HCT116 (cell line): ENCODE data around the gene CLEC16A. TPM values are rescaled to one million over a fixed set of nuclear protein-coding genes. Genes with fewer than 3 reads are reported as not detected.

Source experiments
- ATAC-seq: fragments of 200-7000 bp; cut with Tn5 transposase; 2 replicates; pipeline ENCODE4 v1.9.1; 2020; ENCODE audit warnings: mild to moderate bottlenecking, moderate library complexity
- BruUV-seq: library from RNA; stranded (reverse); fragments of 400-500 nt; replicated peaks from 2 replicates; lab custom pipeline; 2021; lab: Mats Ljungman, UMichigan
- CTCF ChIA-PET: fragments of 300-600 bp; sonication (Branson Sonifier 250); formaldehyde crosslinking; loops from one replicate; lab custom pipeline; 2021; ENCODE audit warnings: antibody characterized with exemption; lab: Charles Lee
- POLR2A ChIA-PET: fragments of 300-600, 350-600 bp; sonication (Branson Sonifier 250); formaldehyde crosslinking; loops from one replicate; lab custom pipeline; 2021; ENCODE audit warnings: antibody characterized with exemption; lab: Charles Lee
- RAD21 ChIA-PET, 2 experiments: fragments of 300-600 bp; sonication (Branson Sonifier 250); formaldehyde crosslinking; loops; one replicate each; lab custom pipeline; 2023; ENCODE audit warnings: low total read pairs in 2 of 2; ENCODE audit not compliant: uncharacterized antibody in 2 of 2, unreplicated experiment in 2 of 2, low non-redundant PET in 1 of 2; lab: Charles Lee
- DNase-seq: peaks from one replicate; pipeline ENCODE4 v3.0.0-alpha.2; 2010; ENCODE audit warnings: low read depth, low spot score
- H2AFZ ChIP-seq: fragments of 200-600 bp; shearing (Covaris generic), sonication (generic); 2 replicates; pipeline ENCODE4 v1.6.1; 2017; ENCODE audit warnings: low read depth, mixed run types, mixed read lengths, antibody characterized with exemption, low read length; ENCODE audit not compliant: poor library complexity, severe bottlenecking
- H3K27ac ChIP-seq: 2 replicates; pipeline ENCODE4 v1.5.1; 2012; ENCODE audit warnings: low read depth, low read length
- H3K27me3 ChIP-seq: fragments of 200-600 bp; sonication (generic); 2 replicates; pipeline ENCODE4 v1.6.1; 2016; ENCODE audit warnings: mixed run types, low read length, mixed read lengths; ENCODE audit not compliant: insufficient read depth
- H3K36me3 ChIP-seq, 2 experiments: fragments of 200-500 bp in 1 of 2; fragments of 200-600 bp in 1 of 2; sonication (Bioruptor generic) in 1 of 2; sonication (generic) in 1 of 2; 2 replicates each; pipeline versions ENCODE4 v1.5.1 to v1.6.1; 2014 to 2016; ENCODE audit warnings: low read length in 2 of 2, inconsistent platforms in 1 of 2, mixed read lengths in 1 of 2, mixed run types in 1 of 2; ENCODE audit not compliant: insufficient read depth in 2 of 2, control insufficient read depth in 1 of 2
- H3K4me1 ChIP-seq, 2 experiments: fragments of 200-600 bp in 1 of 2; sonication (generic) in 1 of 2; 2 replicates each; pipeline versions ENCODE4 v1.5.1 to v1.6.1; 2012 to 2017; ENCODE audit warnings: low read length in 2 of 2, inconsistent platforms in 1 of 2, mild to moderate bottlenecking in 1 of 2, mixed read lengths in 1 of 2, mixed run types in 1 of 2, moderate library complexity in 1 of 2; ENCODE audit not compliant: insufficient read depth in 2 of 2, control insufficient read depth in 1 of 2
- H3K4me2 ChIP-seq: fragments of 200-600 bp; sonication (generic); 2 replicates; pipeline ENCODE4 v1.6.1; 2017; ENCODE audit warnings: mixed run types, low read length, mixed read lengths
- H3K4me3 ChIP-seq, 2 experiments: fragments of 200-600 bp in 1 of 2; sonication (generic) in 1 of 2; replicated peaks in 1 of 2; 2 replicates each; pipeline ENCODE4 v1.5.1; 2011 to 2016; ENCODE audit warnings: low read length in 2 of 2, control low read depth in 1 of 2, low read depth in 1 of 2, mild to moderate bottlenecking in 1 of 2, mixed read lengths in 1 of 2, mixed run types in 1 of 2
- H3K79me2 ChIP-seq: fragments of 200-600 bp; sonication (generic); 2 replicates; pipeline ENCODE4 v1.6.1; 2017; ENCODE audit warnings: mild to moderate bottlenecking, mixed run types, low read length, moderate library complexity, mixed read lengths; ENCODE audit not compliant: insufficient read depth
- H3K9ac ChIP-seq: fragments of 200-600 bp; sonication (generic); 2 replicates; pipeline ENCODE4 v1.6.1; 2016; ENCODE audit warnings: low read length, mixed read lengths
- H3K9me2 ChIP-seq: fragments of 200-600 bp; sonication (generic), shearing (Covaris generic); 2 replicates; pipeline ENCODE4 v1.6.1; 2017; ENCODE audit warnings: mixed run types, mild to moderate bottlenecking, moderate library complexity; ENCODE audit not compliant: insufficient read depth
- H3K9me3 ChIP-seq, 2 experiments: fragments of 200-500 bp in 1 of 2; fragments of 200-600 bp in 1 of 2; sonication (Bioruptor generic) in 1 of 2; sonication (generic) in 1 of 2; 2 replicates each; pipeline ENCODE4 v1.6.1; 2014 to 2017; ENCODE audit warnings: low read length in 2 of 2, mixed read lengths in 2 of 2, inconsistent platforms in 1 of 2, low read depth in 1 of 2, mild to moderate bottlenecking in 1 of 2, mixed run types in 1 of 2, moderate library complexity in 1 of 2; ENCODE audit not compliant: control insufficient read depth in 1 of 2, insufficient read depth in 1 of 2
- H4K20me1 ChIP-seq: fragments of 200-600 bp; sonication (generic), shearing (Covaris generic); 2 replicates; pipeline ENCODE4 v1.6.1; 2017; ENCODE audit warnings: mixed run types, mild to moderate bottlenecking, moderate library complexity; ENCODE audit not compliant: insufficient read depth
- CBX3 ChIP-seq: IDR thresholded peaks from 2 replicates; pipeline ENCODE4 v1.6.1; 2012; ENCODE audit warnings: low read depth
- CEBPB ChIP-seq: IDR thresholded peaks from 2 replicates; pipeline ENCODE4 v1.6.1; 2012; ENCODE audit warnings: low read depth
- EGR1 ChIP-seq: IDR thresholded peaks from 2 replicates; pipeline ENCODE4 v1.6.1; 2012; ENCODE audit warnings: low read depth
- ELF1 ChIP-seq: IDR thresholded peaks from 2 replicates; pipeline ENCODE4 v1.6.1; 2012; ENCODE audit warnings: low read depth, borderline replicate concordance
- EZH2 ChIP-seq: fragments of 200-600 bp; sonication (generic); IDR thresholded peaks from 2 replicates; pipeline ENCODE4 v1.6.1; 2017; ENCODE audit warnings: antibody characterized with exemption, mixed run types
- EZH2phosphoT487 ChIP-seq: fragments of 200-600 bp; IDR thresholded peaks from 2 replicates; pipeline ENCODE4 v1.6.1; 2018; ENCODE audit warnings: antibody characterized with exemption, borderline replicate concordance
- JUND ChIP-seq: IDR thresholded peaks from 2 replicates; pipeline ENCODE4 v1.6.1; 2012
- POLR2AphosphoS5 ChIP-seq: IDR thresholded peaks from 2 replicates; pipeline ENCODE4 v1.6.1; 2011; ENCODE audit warnings: mild to moderate bottlenecking, low read depth, low read length, moderate library complexity
- RAD21 ChIP-seq: IDR thresholded peaks from 2 replicates; pipeline ENCODE4 v1.6.1; 2012; ENCODE audit warnings: low read depth, mild to moderate bottlenecking
- REST ChIP-seq: IDR thresholded peaks from 2 replicates; pipeline ENCODE4 v1.6.1; 2012; ENCODE audit warnings: low read depth
- SIN3A ChIP-seq: IDR thresholded peaks from 2 replicates; pipeline ENCODE4 v1.6.1; 2012; ENCODE audit warnings: low read depth
- SRF ChIP-seq: IDR thresholded peaks from 2 replicates; pipeline ENCODE4 v1.6.1; 2012; ENCODE audit warnings: low read depth
- TCF7L2 ChIP-seq: IDR thresholded peaks from 2 replicates; pipeline ENCODE4 v1.7.0; 2011; ENCODE audit warnings: borderline replicate concordance, inconsistent platforms; ENCODE audit not compliant: insufficient read depth, insufficient read length; ENCODE audit errors: extremely low read depth
- ZBTB33 ChIP-seq: IDR thresholded peaks from 2 replicates; pipeline ENCODE4 v1.6.1; 2011; ENCODE audit warnings: mild to moderate bottlenecking, low read length, moderate library complexity; ENCODE audit not compliant: insufficient replicate concordance; ENCODE audit errors: extremely low read depth
- ZNF274 ChIP-seq: fragments of 200-500 bp; sonication (Bioruptor generic); IDR thresholded peaks from 2 replicates; pipeline ENCODE4 v1.6.1; 2014; ENCODE audit warnings: mild to moderate bottlenecking, low read depth, low read length, inconsistent platforms
- intact Hi-C: fragments of 100-400 bp; cut with micrococcal nuclease; formaldehyde crosslinking; loops from 2 replicates; pipeline ENCODE4 v1.10.0; 2022
- total RNA-seq: library from RNA; stranded (reverse); gene quantifications from one replicate; pipeline ENCODE4 v1.2.1, GENCODE V29; 2021; ENCODE audit not compliant: unreplicated experiment

Gene CLEC16A
- total RNA-seq, 1 experiment from 2014 or later, result 18.0 TPM

- no peak for ATAC-seq
- POLR2A ChIA-PET, result no interaction called here
Observed at GRCh38 chr16:10923146-10923649, 21.2 kb upstream of the CLEC16A start.

GRCh38 chr16:10923650-10924214 lies 20.6 kb upstream of the CLEC16A start:
- Histone ChIP-seq H3K9me2 (no peaks in the 10 kb centered on the region), H3K36me3 (peaks cover 5% of the 10 kb centered on the region in 2 experiments; a peak in 3 of 4 replicates), H3K79me2 (no peaks in the 10 kb centered on the region), H3K27me3 (no peaks in the 10 kb centered on the region), H3K27ac (no peak overlapping the region), H3K4me1 (peaks cover 0 to 21% of the 10 kb centered on the region in 2 experiments; a peak in 2 of 4 replicates), H4K20me1 (no peaks in the 10 kb centered on the region), H3K9ac (no peak overlapping the region), H3K9me3 (no peaks in the 10 kb centered on the region), H2AFZ (no peak overlapping the region), H3K4me2 (no peak overlapping the region), H3K4me3 (no peak overlapping the region)
- BruUV-seq, result no TSS peak
- no peak for ATAC-seq
- ChIA-PET POLR2A (no interaction called here), CTCF (no interaction called here), RAD21 (no interaction called here)
- DNase-seq, result no peak
- intact Hi-C loops, result no loop called here
- TF ChIP-seq REST (no peak), EZH2phosphoT487 (no peak), JUND (no peak), ELF1 (no peak), SRF (no peak), ZBTB33 (no peak), TCF7L2 (no peak), SIN3A (no peak), POLR2AphosphoS5 (no peak), EGR1 (no peak), RAD21 (no peak), EZH2 (no peak)

More at GRCh38 chr16:10923146-10923649, 21.2 kb upstream of the CLEC16A start:
- intact Hi-C loops, result no loop called here
- Histone ChIP-seq H3K36me3 (peaks cover 5% of the 10 kb centered on the region in 2 experiments; a peak in 3 of 4 replicates), H3K79me2 (no peaks in the 10 kb centered on the region), H3K4me2 (no peak overlapping the region)
- DNase-seq, result no peak
- TF ChIP-seq EGR1 (no peak), CEBPB (no peak), CBX3 (no peak), RAD21 (no peak), SIN3A (no peak), ELF1 (no peak), ZNF274 (no peak)
- TF ChIP-seq, all 23 proteins: peak for 0
- Histone ChIP-seq H4K20me1 (no peaks in the 10 kb centered on the region), H2AFZ (no peak overlapping the region), H3K9me2 (no peaks in the 10 kb centered on the region), H3K9ac (no peak overlapping the region), H3K4me3 (no peak overlapping the region), H3K9me3 (no peaks in the 10 kb centered on the region), H3K27ac (no peak overlapping the region), H3K27me3 (no peaks in the 10 kb centered on the region), H3K4me1 (peaks cover 4 to 27% of the 10 kb centered on the region in 2 experiments; a peak in 3 of 4 replicates)
- RAD21 ChIA-PET, result interaction anchor here in 1 of 2 experiments (0.6 kb wide), 1 partner anchor 41 kb away, joined by 3 read pairs; no protein-coding TSS in a partner anchor
- no TSS peak for BruUV-seq
- CTCF ChIA-PET, result no interaction called here
